GM12878 (cell line): Measurements from ENCODE around the gene GGCT. TPM values are rescaled to one million over a fixed set of nuclear protein-coding genes. Genes with fewer than 3 reads are reported as not detected.

ENCODE experiments used
- ATAC-seq: fragments of 200-7000 bp; cut with Tn5 transposase; 3 replicates; pipeline ENCODE4 v1.9.1; 2020; ENCODE audit warnings: mild to moderate bottlenecking, moderate library complexity
- BruUV-seq: library from RNA; stranded (reverse); fragments of 400-500 nt; replicated peaks from 2 replicates; lab custom pipeline; 2021; lab: Mats Ljungman, UMichigan
- CTCF ChIA-PET: fragments of 300-600 bp; sonication (Branson Sonifier 250); formaldehyde crosslinking; extraction: SDS; loops from one replicate; lab custom pipeline; 2021; ENCODE audit warnings: inconsistent platforms; lab: Yijun Ruan, JAX
- POLR2A ChIA-PET: fragments of 350-600 bp; formaldehyde crosslinking; extraction: SDS; loops from one replicate; lab custom pipeline; 2021; ENCODE audit warnings: inconsistent platforms; lab: Charles Lee
- RAD21 ChIA-PET: fragments of 300-600 bp; sonication (Branson Sonifier 250); formaldehyde crosslinking; loops from one replicate; lab custom pipeline; 2023; ENCODE audit warnings: antibody characterized with exemption; ENCODE audit not compliant: unreplicated experiment; lab: Charles Lee
- SMC1A ChIA-PET: fragments of 300-600 bp; sonication (Branson Sonifier 250); formaldehyde crosslinking; loops from one replicate; lab custom pipeline; 2023; ENCODE audit not compliant: unreplicated experiment, uncharacterized antibody; lab: Charles Lee
- DNase-seq: peaks from one replicate; pipeline ENCODE4 v3.0.0-alpha.2; 2011; ENCODE audit warnings: low read depth, low spot score
- FAIRE-seq: peaks from 3 replicates; lab custom pipeline; 2011; peaks lifted over from hg19 to GRCh38; lab: Jason Lieb, UNC
- H2AFZ ChIP-seq: 2 replicates; pipeline ENCODE4 v1.6.0; 2011; ENCODE audit warnings: low read depth, low read length, control low read depth; ENCODE audit not compliant: control insufficient read depth
- H3K27ac ChIP-seq: 2 replicates; pipeline ENCODE4 v1.5.1; 2011; ENCODE audit warnings: control low read depth; ENCODE audit not compliant: control insufficient read depth, insufficient read depth
- H3K27me3 ChIP-seq, 2 experiments: replicated peaks in 1 of 2; 2 replicates each; pipeline versions ENCODE4 v1.6.0 to v1.6.1; 2011; ENCODE audit warnings: low read length in 1 of 2; ENCODE audit not compliant: control insufficient read depth in 2 of 2, insufficient read depth in 2 of 2
- H3K36me3 ChIP-seq, 2 experiments: 2 replicates each; pipeline ENCODE4 v1.5.1; 2011; ENCODE audit warnings: low read length in 1 of 2; ENCODE audit not compliant: control insufficient read depth in 2 of 2, insufficient read depth in 2 of 2
- H3K4me1 ChIP-seq: 2 replicates; pipeline ENCODE4 v1.6.1; 2011; ENCODE audit warnings: mild to moderate bottlenecking, low read length, moderate library complexity, mixed read lengths; ENCODE audit not compliant: control insufficient read depth, insufficient read depth
- H3K4me2 ChIP-seq: 2 replicates; pipeline ENCODE4 v1.6.0; 2011; ENCODE audit warnings: control low read depth; ENCODE audit not compliant: control insufficient read depth, insufficient read depth
- H3K4me3 ChIP-seq: fragments of 200-600 bp; sonication (generic); 2 replicates; pipeline ENCODE4 v1.5.1; 2016
- H3K79me2 ChIP-seq: 2 replicates; pipeline ENCODE4 v1.6.0; 2011; ENCODE audit warnings: low read length; ENCODE audit not compliant: control insufficient read depth, insufficient read depth
- H3K9ac ChIP-seq: 2 replicates; pipeline ENCODE4 v1.8.0; 2011; ENCODE audit warnings: low read length, control low read depth, mixed read lengths; ENCODE audit not compliant: control insufficient read depth, insufficient read depth
- H3K9me3 ChIP-seq: replicated peaks from 3 replicates; pipeline ENCODE4 v1.5.1; 2011; ENCODE audit warnings: mild to moderate bottlenecking, low read length; ENCODE audit not compliant: control insufficient read depth, insufficient read depth
- H4K20me1 ChIP-seq: 2 replicates; pipeline ENCODE4 v1.6.0; 2011; ENCODE audit not compliant: control insufficient read depth, insufficient read depth
- BMI1 ChIP-seq: fragments of 450-650 bp; IDR thresholded peaks from 2 replicates; pipeline ENCODE4 v1.6.1; 2016; ENCODE audit warnings: mild to moderate bottlenecking, moderate library complexity, borderline replicate concordance
- KLF5 ChIP-seq: fragments of 450-650 bp; IDR thresholded peaks from 2 replicates; pipeline ENCODE4 v1.6.1; 2014; ENCODE audit warnings: mild to moderate bottlenecking; ENCODE audit not compliant: partially characterized antibody
- MTA3 ChIP-seq: IDR thresholded peaks from 2 replicates; pipeline ENCODE4 v1.6.1; 2012; ENCODE audit warnings: low read length, inconsistent platforms, borderline replicate concordance
- POLR2AphosphoS5 ChIP-seq: IDR thresholded peaks from 2 replicates; pipeline ENCODE4 v1.6.1; 2011; ENCODE audit warnings: mild to moderate bottlenecking, low read length, inconsistent platforms
- RCOR1 ChIP-seq: conservative IDR thresholded peaks from 2 replicates; pipeline ENCODE4 v1.6.1; 2012; ENCODE audit warnings: low read depth, low read length, improper control_type of control experiment
- RELA ChIP-seq: fragments of 450-650 bp; IDR thresholded peaks from 2 replicates; pipeline ENCODE4 v1.8.0; 2014; ENCODE audit warnings: borderline replicate concordance; ENCODE audit not compliant: partially characterized antibody
- SREBF2 ChIP-seq: IDR thresholded peaks from 2 replicates; pipeline ENCODE4 v1.6.1; 2012; ENCODE audit warnings: mild to moderate bottlenecking, low read length
- STAT1 ChIP-seq: fragments of 450-650 bp; conservative IDR thresholded peaks from 2 replicates; pipeline ENCODE4 v1.6.1; 2014; ENCODE audit warnings: antibody characterized with exemption, mild to moderate bottlenecking
- WGBS: methylation state at CpG from one replicate; pipeline ENCODE4 v1.1.6; 2016; ENCODE audit warnings: low lambda C conversion rate; ENCODE audit not compliant: insufficient replicate concordance, insufficient coverage; ENCODE audit errors: missing lambda C conversion rate; 5-methylcytosine and 5-hydroxymethylcytosine counted together
- in situ Hi-C: fragments of 300-500 bp; cut with MboI; formaldehyde crosslinking; loops from 9 replicates; pipeline ENCODE4 v1.14.3; 2018; ENCODE audit warnings: mixed read lengths
- intact Hi-C: fragments of 100-400 bp; cut with micrococcal nuclease; formaldehyde crosslinking; loops from one replicate; pipeline ENCODE4 v1.14.2; 2022; ENCODE audit not compliant: unreplicated experiment
- polyA plus RNA-seq, 11 experiments: library from polyadenylated mRNA; depleted of rRNA in 4 of 11; unstranded in 6 of 11; stranded (reverse) in 5 of 11; fragments of >200 nt; fragmentation: Nextera tagmentation in 4 of 11; fragmentation: Illumina TruSeq in 1 of 11; extraction: Ambion mirVana in 4 of 11; extraction: Trizol in 1 of 11; gene quantifications; 1 replicate in 1 of 11; 2 replicates in 10 of 11; pipeline versions ENCODE4 v1.2.1 to v1.2.3, GENCODE V29; 2011 to 2016; ENCODE audit warnings: inconsistent platforms in 2 of 11, missing spikeins in 2 of 11, low read depth in 1 of 11
- total RNA-seq, 4 experiments: library from RNA; depleted of rRNA in 3 of 4; stranded (reverse); fragments of >200 nt in 3 of 4; fragmentation: Illumina TruSeq in 1 of 4; extraction: Trizol in 1 of 4; gene quantifications; 2 replicates each; pipeline versions ENCODE4 v1.2.1 to v1.2.3, GENCODE V29; 2013 to 2021
- TF ChIP-seq, protein P1 (sequence below): IDR thresholded peaks from 2 replicates; pipeline ENCODE4 v1.6.1; 2011; ENCODE audit warnings: mild to moderate bottlenecking, low read depth, low read length, moderate library complexity; ENCODE audit not compliant: insufficient replicate concordance
- TF ChIP-seq, protein P2 (sequence below): fragments of 450-650 bp; IDR thresholded peaks from 2 replicates; pipeline ENCODE4 v1.6.1; 2017; ENCODE audit warnings: mild to moderate bottlenecking, moderate library complexity
- TF ChIP-seq, protein P3 (sequence below): fragments of 450-650 bp; IDR thresholded peaks from 2 replicates; pipeline ENCODE4 v1.6.1; 2017; ENCODE audit warnings: low read depth, mild to moderate bottlenecking, moderate library complexity

Gene GGCT
- total and polyA plus RNA-seq, 10 of the 15 experiments (the other 5 are each of a cell fraction or from before 2014, with no cell fraction given): 57.0 to 215 (median 92.3) TPM

DNA sequence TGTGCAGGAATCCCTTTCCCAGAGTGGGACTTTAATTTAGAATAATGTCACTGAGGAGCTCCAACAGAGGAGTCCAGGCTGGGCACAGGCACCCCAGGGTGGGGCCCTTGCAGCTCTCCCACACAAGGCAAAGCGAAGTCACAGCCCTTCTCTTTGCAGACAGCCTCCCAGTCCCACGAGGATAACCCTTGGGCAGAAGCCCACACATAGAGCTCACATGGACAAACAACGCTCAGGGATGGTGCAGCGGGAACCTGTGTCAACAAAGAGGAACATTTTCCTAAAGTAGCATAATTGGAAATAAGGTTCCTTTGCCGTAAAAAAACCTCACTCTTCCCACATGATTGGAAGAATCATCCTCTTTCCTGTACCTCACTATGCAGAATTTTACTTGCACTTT, 29.3 kb upstream of the GGCT start (continued):
- TF ChIP-seq, protein P1, sequence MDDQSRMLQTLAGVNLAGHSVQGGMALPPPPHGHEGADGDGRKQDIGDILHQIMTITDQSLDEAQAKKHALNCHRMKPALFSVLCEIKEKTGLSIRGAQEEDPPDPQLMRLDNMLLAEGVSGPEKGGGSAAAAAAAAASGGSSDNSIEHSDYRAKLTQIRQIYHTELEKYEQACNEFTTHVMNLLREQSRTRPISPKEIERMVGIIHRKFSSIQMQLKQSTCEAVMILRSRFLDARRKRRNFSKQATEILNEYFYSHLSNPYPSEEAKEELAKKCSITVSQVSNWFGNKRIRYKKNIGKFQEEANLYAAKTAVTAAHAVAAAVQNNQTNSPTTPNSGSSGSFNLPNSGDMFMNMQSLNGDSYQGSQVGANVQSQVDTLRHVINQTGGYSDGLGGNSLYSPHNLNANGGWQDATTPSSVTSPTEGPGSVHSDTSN: no peak
- TF ChIP-seq MTA3 (no peak), STAT1 (no peak)

DNA sequence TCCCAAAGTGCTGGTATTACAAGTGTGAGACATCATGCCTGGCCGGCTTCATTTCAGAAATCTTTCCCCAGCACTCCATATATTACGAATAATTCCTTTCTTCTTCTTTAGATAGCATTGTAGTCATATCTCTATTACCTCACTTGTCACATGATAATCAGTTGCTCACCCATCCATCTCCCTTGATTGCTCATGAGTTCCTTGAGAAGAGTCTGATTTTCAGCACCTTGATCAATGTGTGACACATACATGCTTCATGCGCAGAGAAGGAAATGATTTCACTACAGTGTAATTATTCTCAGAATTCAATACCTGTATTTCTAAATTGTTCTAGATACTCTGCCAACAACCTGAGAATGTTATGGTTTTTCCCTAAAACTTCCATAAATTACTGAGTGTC, 26.7 kb upstream of the GGCT start:
- no peak for TF ChIP-seq KLF5
- TF ChIP-seq RCOR1: no peak
- no peak for TF ChIP-seq POLR2AphosphoS5
- TF ChIP-seq RELA: no peak
- no peak for TF ChIP-seq BMI1
- TF ChIP-seq, protein P2, sequence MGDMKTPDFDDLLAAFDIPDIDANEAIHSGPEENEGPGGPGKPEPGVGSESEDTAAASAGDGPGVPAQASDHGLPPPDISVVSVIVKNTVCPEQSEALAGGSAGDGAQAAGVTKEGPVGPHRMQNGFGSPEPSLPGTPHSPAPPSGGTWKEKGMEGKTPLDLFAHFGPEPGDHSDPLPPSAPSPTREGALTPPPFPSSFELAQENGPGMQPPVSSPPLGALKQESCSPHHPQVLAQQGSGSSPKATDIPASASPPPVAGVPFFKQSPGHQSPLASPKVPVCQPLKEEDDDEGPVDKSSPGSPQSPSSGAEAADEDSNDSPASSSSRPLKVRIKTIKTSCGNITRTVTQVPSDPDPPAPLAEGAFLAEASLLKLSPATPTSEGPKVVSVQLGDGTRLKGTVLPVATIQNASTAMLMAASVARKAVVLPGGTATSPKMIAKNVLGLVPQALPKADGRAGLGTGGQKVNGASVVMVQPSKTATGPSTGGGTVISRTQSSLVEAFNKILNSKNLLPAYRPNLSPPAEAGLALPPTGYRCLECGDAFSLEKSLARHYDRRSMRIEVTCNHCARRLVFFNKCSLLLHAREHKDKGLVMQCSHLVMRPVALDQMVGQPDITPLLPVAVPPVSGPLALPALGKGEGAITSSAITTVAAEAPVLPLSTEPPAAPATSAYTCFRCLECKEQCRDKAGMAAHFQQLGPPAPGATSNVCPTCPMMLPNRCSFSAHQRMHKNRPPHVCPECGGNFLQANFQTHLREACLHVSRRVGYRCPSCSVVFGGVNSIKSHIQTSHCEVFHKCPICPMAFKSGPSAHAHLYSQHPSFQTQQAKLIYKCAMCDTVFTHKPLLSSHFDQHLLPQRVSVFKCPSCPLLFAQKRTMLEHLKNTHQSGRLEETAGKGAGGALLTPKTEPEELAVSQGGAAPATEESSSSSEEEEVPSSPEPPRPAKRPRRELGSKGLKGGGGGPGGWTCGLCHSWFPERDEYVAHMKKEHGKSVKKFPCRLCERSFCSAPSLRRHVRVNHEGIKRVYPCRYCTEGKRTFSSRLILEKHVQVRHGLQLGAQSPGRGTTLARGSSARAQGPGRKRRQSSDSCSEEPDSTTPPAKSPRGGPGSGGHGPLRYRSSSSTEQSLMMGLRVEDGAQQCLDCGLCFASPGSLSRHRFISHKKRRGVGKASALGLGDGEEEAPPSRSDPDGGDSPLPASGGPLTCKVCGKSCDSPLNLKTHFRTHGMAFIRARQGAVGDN: no peak
- TF ChIP-seq, protein P3, sequence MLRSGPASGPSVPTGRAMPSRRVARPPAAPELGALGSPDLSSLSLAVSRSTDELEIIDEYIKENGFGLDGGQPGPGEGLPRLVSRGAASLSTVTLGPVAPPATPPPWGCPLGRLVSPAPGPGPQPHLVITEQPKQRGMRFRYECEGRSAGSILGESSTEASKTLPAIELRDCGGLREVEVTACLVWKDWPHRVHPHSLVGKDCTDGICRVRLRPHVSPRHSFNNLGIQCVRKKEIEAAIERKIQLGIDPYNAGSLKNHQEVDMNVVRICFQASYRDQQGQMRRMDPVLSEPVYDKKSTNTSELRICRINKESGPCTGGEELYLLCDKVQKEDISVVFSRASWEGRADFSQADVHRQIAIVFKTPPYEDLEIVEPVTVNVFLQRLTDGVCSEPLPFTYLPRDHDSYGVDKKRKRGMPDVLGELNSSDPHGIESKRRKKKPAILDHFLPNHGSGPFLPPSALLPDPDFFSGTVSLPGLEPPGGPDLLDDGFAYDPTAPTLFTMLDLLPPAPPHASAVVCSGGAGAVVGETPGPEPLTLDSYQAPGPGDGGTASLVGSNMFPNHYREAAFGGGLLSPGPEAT: no peak
- no peak for TF ChIP-seq SREBF2
- 94% methylated on average over 3 of the region's 3 CpGs for WGBS
- Histone ChIP-seq H3K27me3 (no peaks in the 10 kb centered on the region), H3K79me2 (no peaks in the 10 kb centered on the region), H3K9me3 (no peaks in the 10 kb centered on the region), H3K4me1 (no peaks in the 10 kb centered on the region), H3K4me2 (no peak overlapping the region), H2AFZ (no peak overlapping the region), H3K9ac (no peak overlapping the region), H3K27ac (no peak overlapping the region), H4K20me1 (no peaks in the 10 kb centered on the region), H3K4me3 (no peak overlapping the region), H3K36me3 (no peaks in the 10 kb centered on the region)
- ChIA-PET CTCF (interaction anchor here (3.9 kb wide), 1 partner anchor 19 kb away, joined by 15 read pairs; no protein-coding TSS in a partner anchor), RAD21 (no interaction called here), SMC1A (no interaction called here), POLR2A (interaction anchor here (0.6 kb wide), 1 partner anchor 161 kb away, joined by 3 read pairs; no protein-coding TSS in a partner anchor)
- FAIRE-seq (no peak), ATAC-seq (no peak), DNase-seq (no peak)
- in situ Hi-C loops: no loop called here
- no TSS peak for BruUV-seq
- intact Hi-C loops: no loop called here
